Kidney epithelial cell (primary cell): Measurements from ENCODE around the gene RNPEPL1. TPM values are rescaled to one million over a fixed set of nuclear protein-coding genes. Genes with fewer than 3 reads are reported as not detected.

ENCODE experiments used
- DNase-seq: peaks from one replicate; pipeline ENCODE4 v3.0.0-alpha.2; 2010; ENCODE audit warnings: low read depth
- H3K27me3 ChIP-seq: 2 replicates; pipeline ENCODE4 v1.6.0; 2011; ENCODE audit warnings: low read length; ENCODE audit not compliant: control insufficient read depth, insufficient read depth
- H3K36me3 ChIP-seq: 2 replicates; pipeline ENCODE4 v1.5.1; 2011; ENCODE audit warnings: low read length; ENCODE audit not compliant: control insufficient read depth, insufficient read depth
- H3K4me3 ChIP-seq: 2 replicates; pipeline ENCODE4 v1.5.1; 2011; ENCODE audit warnings: low read depth, mild to moderate bottlenecking, control low read depth, low read length
- total RNA-seq: library from RNA; depleted of rRNA; stranded (reverse); fragments of >200 nt; gene quantifications from 2 replicates; pipeline ENCODE4 v1.2.3, GENCODE V29; 2015
- TF ChIP-seq, protein P1 (sequence below): IDR thresholded peaks from 2 replicates; pipeline ENCODE4 v1.5.1; 2011; ENCODE audit warnings: mild to moderate bottlenecking, moderate library complexity, low read length, control low read depth, inconsistent platforms; ENCODE audit not compliant: insufficient read depth, poor library complexity, severe bottlenecking

The RNPEPL1 gene
- total RNA-seq, 1 donor from 2014 or later, result 91.3 TPM

- Histone ChIP-seq H3K4me3 (no peak overlapping the region), H3K27me3 (peaks cover 9% of the 10 kb centered on the region), H3K36me3 (no peaks in the 10 kb centered on the region)
- DNase-seq, result no peak
- TF ChIP-seq, protein P1, sequence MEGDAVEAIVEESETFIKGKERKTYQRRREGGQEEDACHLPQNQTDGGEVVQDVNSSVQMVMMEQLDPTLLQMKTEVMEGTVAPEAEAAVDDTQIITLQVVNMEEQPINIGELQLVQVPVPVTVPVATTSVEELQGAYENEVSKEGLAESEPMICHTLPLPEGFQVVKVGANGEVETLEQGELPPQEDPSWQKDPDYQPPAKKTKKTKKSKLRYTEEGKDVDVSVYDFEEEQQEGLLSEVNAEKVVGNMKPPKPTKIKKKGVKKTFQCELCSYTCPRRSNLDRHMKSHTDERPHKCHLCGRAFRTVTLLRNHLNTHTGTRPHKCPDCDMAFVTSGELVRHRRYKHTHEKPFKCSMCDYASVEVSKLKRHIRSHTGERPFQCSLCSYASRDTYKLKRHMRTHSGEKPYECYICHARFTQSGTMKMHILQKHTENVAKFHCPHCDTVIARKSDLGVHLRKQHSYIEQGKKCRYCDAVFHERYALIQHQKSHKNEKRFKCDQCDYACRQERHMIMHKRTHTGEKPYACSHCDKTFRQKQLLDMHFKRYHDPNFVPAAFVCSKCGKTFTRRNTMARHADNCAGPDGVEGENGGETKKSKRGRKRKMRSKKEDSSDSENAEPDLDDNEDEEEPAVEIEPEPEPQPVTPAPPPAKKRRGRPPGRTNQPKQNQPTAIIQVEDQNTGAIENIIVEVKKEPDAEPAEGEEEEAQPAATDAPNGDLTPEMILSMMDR, result no peak
Measured at GRCh38 chr2:240620149-240620731, 52.0 kb downstream of the RNPEPL1 start.

DNA sequence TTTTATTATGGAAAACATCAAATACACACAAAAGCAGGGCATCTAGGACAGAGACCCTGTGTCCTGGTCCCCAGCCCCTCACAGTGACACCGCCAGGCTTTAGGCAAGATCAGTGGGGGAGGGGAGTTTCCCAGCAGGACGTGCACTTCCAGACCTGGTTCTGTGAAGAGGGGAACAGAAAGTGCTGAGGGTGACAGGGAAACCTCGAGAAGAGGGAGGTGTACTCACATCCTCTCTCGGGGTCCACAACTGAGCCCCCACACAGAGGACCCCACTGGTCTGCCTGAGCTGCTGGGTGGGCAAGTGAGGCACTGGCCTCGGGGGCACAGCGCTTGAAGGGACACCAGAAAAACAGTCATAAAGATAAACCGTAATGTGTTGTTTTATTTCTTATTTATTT lies 52.6 kb downstream of the RNPEPL1 start:
- Histone ChIP-seq H3K36me3 (no peaks in the 10 kb centered on the region), H3K4me3 (no peak overlapping the region), H3K27me3 (peaks cover 9% of the 10 kb centered on the region)
- DNase-seq, result no peak
- TF ChIP-seq, protein P1, result no peak

- peaks cover 10% of the 10 kb centered on the region for H3K27me3 ChIP-seq
- H3K4me3 ChIP-seq, result no peak overlapping the region
- H3K36me3 ChIP-seq, result no peaks in the 10 kb centered on the region
- no peak for DNase-seq
- TF ChIP-seq, protein P1, result no peak
Measured at GRCh38 chr2:240622060-240622411, 53.8 kb downstream of the RNPEPL1 start.

DNA sequence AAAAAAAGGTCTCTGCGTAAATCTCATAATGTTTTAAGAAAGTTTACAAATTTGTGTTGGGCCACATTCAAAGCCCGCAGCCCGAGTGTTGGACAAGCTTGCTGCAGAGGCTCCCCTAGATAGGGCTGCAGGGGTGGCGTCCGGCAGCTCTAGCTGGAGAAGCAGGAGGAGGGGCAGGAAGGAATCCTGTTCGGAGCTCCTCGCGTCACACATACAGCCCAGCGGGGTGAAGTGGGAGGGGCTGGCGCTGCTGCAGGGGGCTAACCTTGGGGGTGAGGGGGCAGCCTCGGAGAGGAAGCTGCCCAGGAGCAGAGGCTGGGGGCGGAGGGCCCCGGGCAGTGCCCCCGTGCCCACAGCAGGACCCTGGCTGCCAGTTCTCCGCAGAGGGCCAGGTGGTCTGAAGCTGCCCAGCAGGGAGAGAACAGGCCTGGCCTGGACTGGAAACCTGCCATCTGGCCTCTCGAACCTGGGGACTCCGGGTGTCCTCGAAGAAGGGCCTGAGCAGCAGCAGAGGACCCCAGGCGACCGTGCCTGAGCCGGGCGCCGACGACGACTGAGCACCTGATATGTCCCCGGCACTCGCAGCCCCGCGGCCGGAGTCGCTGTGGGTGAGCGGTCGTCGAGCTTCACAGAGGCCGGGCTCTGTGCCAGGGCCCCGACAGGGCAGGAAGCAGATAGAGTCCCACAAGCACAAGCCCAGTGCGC lies 54.4 kb downstream of the RNPEPL1 start:
- TF ChIP-seq, protein P1, result no peak
- Histone ChIP-seq H3K4me3 (no peak overlapping the region), H3K27me3 (peaks cover 11% of the 10 kb centered on the region), H3K36me3 (no peaks in the 10 kb centered on the region)
- no peak for DNase-seq

GRCh38 chr2:240623531-240624010 lies 55.3 kb downstream of the RNPEPL1 start:
- DNase-seq, result no peak

More at GRCh38 chr2:240623531-240624010, 55.3 kb downstream of the RNPEPL1 start:
- Histone ChIP-seq H3K36me3 (no peaks in the 10 kb centered on the region), H3K4me3 (no peak overlapping the region), H3K27me3 (peaks cover 11% of the 10 kb centered on the region)
- TF ChIP-seq, protein P1, result no peak
